PC-3 (cell line): Measurements from ENCODE around the gene BAHD1. TPM values are rescaled to one million over a fixed set of nuclear protein-coding genes. Genes with fewer than 3 reads are reported as not detected.

Experiments
- ATAC-seq: fragments of 200-7000 bp; cut with Tn5 transposase; 2 replicates; pipeline ENCODE4 v1.9.1; 2020; ENCODE audit warnings: mild to moderate bottlenecking, moderate library complexity
- BruUV-seq: library from RNA; stranded (reverse); fragments of 400-500 nt; replicated peaks from 2 replicates; lab custom pipeline; 2021; lab: Mats Ljungman, UMichigan
- CTCF ChIA-PET: fragments of 300-600 bp; sonication (Branson Sonifier 250); formaldehyde crosslinking; loops from one replicate; lab custom pipeline; 2022; ENCODE audit warnings: antibody characterized with exemption; lab: Charles Lee
- POLR2A ChIA-PET: fragments of 300-600 bp; sonication (Branson Sonifier 250); formaldehyde crosslinking; loops from one replicate; lab custom pipeline; 2022; ENCODE audit warnings: antibody characterized with exemption; ENCODE audit not compliant: unreplicated experiment; lab: Charles Lee
- DNase-seq: peaks from one replicate; pipeline ENCODE4 v3.0.0-alpha.2; 2015
- H2AFZ ChIP-seq: fragments of 300-600 bp; sonication (generic); 2 replicates; pipeline ENCODE4 v1.6.0; 2016; ENCODE audit warnings: antibody characterized with exemption, low read length
- H3F3A ChIP-seq: fragments of 300-600 bp; sonication (generic); one replicate; pipeline ENCODE4 v1.6.0; 2017; ENCODE audit warnings: antibody characterized with exemption, low read length, control low read depth, mild to moderate bottlenecking; ENCODE audit not compliant: unreplicated experiment
- H3K27ac ChIP-seq: fragments of 300-600 bp; sonication (generic); 2 replicates; pipeline ENCODE4 v1.5.1; 2016; ENCODE audit warnings: mild to moderate bottlenecking, low read length
- H3K27me3 ChIP-seq: fragments of 300-600 bp; sonication (generic); 2 replicates; pipeline ENCODE4 v1.6.1; 2016; ENCODE audit warnings: low read length, mixed read lengths
- H3K36me3 ChIP-seq: fragments of 300-600 bp; sonication (generic); 2 replicates; pipeline ENCODE4 v1.6.1; 2016; ENCODE audit warnings: low read depth, mixed run types, low read length, mixed read lengths
- H3K4me1 ChIP-seq: fragments of 300-600 bp; sonication (generic); 2 replicates; pipeline ENCODE4 v1.5.1; 2016; ENCODE audit warnings: low read length; ENCODE audit not compliant: insufficient read depth
- H3K4me2 ChIP-seq: fragments of 300-600 bp; sonication (generic); 2 replicates; pipeline ENCODE4 v1.6.0; 2016; ENCODE audit warnings: low read length
- H3K4me3 ChIP-seq: fragments of 300-600 bp; sonication (generic); 2 replicates; pipeline ENCODE4 v1.5.1; 2016; ENCODE audit warnings: mild to moderate bottlenecking, low read length, mixed read lengths
- H3K79me2 ChIP-seq: fragments of 300-600 bp; sonication (generic); 2 replicates; pipeline ENCODE4 v1.6.1; 2017; ENCODE audit warnings: low read length, mixed read lengths
- H3K9ac ChIP-seq: fragments of 300-600 bp; sonication (generic); 2 replicates; pipeline ENCODE4 v1.6.0; 2016; ENCODE audit warnings: mild to moderate bottlenecking, low read length
- H3K9me2 ChIP-seq: fragments of 300-600 bp; sonication (generic); replicated peaks from 2 replicates; pipeline ENCODE4 v1.6.1; 2016; ENCODE audit warnings: mixed run types, low read length, mixed read lengths
- H3K9me3 ChIP-seq: fragments of 300-600 bp; sonication (generic); 2 replicates; pipeline ENCODE4 v1.6.1; 2016; ENCODE audit warnings: low read length, mixed read lengths
- H4K20me1 ChIP-seq: fragments of 300-600 bp; sonication (generic); 2 replicates; pipeline ENCODE4 v1.6.1; 2016; ENCODE audit warnings: low read length, mixed read lengths
- EZH2 ChIP-seq: fragments of 300-600 bp; sonication (generic); IDR thresholded peaks from one replicate; pipeline ENCODE4 v1.6.1; 2017; ENCODE audit warnings: antibody characterized with exemption, mild to moderate bottlenecking, low read length; ENCODE audit not compliant: unreplicated experiment
- EZH2phosphoT487 ChIP-seq: fragments of 300-600 bp; sonication (generic); IDR thresholded peaks from 2 replicates; pipeline ENCODE4 v1.6.1; 2018; ENCODE audit warnings: mild to moderate bottlenecking, antibody characterized with exemption, low read length, borderline replicate concordance
- intact Hi-C: fragments of 100-400 bp; cut with micrococcal nuclease; formaldehyde crosslinking; loops from 2 replicates; pipeline ENCODE4 v1.9.0; 2023
- total RNA-seq: library from RNA; depleted of rRNA; stranded (reverse); fragments of >200 nt; gene quantifications from 2 replicates; pipeline ENCODE4 v1.2.3, GENCODE V29; 2014
- TF ChIP-seq, protein P1 (sequence below): fragments of 300-600 bp; sonication (generic); conservative IDR thresholded peaks from 2 replicates; pipeline ENCODE4 v1.5.1; 2017; ENCODE audit warnings: antibody characterized with exemption, low read depth, mild to moderate bottlenecking, low read length

BAHD1 gene
- total RNA-seq, 1 experiment from 2014 or later: 18.8 TPM

DNA sequence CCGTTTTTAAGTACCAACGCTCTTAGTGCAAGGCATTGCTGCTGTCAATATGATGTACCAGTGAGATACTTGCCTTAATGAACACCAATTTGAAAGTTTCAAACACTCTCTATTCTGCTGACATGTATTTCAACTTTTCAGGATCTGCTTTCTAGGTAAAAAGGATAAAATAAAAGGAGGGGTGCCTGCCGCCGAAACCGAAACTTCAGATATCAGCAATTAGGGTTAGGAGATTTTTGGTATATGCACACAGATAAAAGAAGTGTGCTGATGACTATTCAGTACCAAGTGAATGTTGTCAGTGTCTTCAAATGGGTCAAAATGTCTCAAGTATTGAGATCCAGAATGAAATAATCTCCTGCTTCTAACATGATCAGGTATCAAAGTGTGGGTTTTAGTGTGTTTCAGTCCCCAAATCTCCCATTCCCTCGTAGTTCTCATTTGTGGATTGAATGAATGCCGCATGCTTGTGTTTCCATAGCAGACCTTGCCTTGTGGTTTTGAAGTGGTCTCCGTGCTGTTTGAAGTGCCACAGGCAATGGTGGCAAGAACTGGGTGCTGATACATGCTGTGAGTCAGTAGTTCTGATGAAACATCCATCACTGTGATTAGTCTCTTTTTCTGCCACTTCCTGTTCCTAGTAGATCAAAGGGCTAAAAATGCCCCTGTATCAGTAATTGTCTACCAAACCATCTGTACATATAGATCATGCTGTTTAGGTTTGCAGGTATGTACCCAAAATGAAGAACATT is 52.5 kb downstream of the BAHD1 start:
- peaks cover 18% of the 10 kb centered on the region for H3K4me1 ChIP-seq
- CTCF ChIA-PET: no interaction called here
- no peaks in the 10 kb centered on the region for H4K20me1 ChIP-seq
- POLR2A ChIA-PET: no interaction called here
- no peak overlapping the region for H2AFZ ChIP-seq
- H3K4me3 ChIP-seq: no peak overlapping the region
- DNase-seq (peak; percentile 45), ATAC-seq (no peak)
- intact Hi-C loops: no loop called here
- no peaks in the 10 kb centered on the region for H3F3A ChIP-seq
- H3K27ac ChIP-seq: no peak overlapping the region
- no peak for TF ChIP-seq EZH2phosphoT487
- TF ChIP-seq, protein P1, sequence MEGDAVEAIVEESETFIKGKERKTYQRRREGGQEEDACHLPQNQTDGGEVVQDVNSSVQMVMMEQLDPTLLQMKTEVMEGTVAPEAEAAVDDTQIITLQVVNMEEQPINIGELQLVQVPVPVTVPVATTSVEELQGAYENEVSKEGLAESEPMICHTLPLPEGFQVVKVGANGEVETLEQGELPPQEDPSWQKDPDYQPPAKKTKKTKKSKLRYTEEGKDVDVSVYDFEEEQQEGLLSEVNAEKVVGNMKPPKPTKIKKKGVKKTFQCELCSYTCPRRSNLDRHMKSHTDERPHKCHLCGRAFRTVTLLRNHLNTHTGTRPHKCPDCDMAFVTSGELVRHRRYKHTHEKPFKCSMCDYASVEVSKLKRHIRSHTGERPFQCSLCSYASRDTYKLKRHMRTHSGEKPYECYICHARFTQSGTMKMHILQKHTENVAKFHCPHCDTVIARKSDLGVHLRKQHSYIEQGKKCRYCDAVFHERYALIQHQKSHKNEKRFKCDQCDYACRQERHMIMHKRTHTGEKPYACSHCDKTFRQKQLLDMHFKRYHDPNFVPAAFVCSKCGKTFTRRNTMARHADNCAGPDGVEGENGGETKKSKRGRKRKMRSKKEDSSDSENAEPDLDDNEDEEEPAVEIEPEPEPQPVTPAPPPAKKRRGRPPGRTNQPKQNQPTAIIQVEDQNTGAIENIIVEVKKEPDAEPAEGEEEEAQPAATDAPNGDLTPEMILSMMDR: no peak
- TF ChIP-seq EZH2: no peak
- H3K36me3 ChIP-seq: no peaks in the 10 kb centered on the region
- no peak overlapping the region for H3K9ac ChIP-seq
- 0 out of 2 replicates have a peak overlapping the region, but pooled peaks have one; percentile 1 for H3K4me2 ChIP-seq
- no peaks in the 10 kb centered on the region for H3K79me2 ChIP-seq
- no peaks in the 10 kb centered on the region for H3K9me2 ChIP-seq
- no peaks in the 10 kb centered on the region for H3K9me3 ChIP-seq
- H3K27me3 ChIP-seq: no peaks in the 10 kb centered on the region
- BruUV-seq: no TSS peak

DNA sequence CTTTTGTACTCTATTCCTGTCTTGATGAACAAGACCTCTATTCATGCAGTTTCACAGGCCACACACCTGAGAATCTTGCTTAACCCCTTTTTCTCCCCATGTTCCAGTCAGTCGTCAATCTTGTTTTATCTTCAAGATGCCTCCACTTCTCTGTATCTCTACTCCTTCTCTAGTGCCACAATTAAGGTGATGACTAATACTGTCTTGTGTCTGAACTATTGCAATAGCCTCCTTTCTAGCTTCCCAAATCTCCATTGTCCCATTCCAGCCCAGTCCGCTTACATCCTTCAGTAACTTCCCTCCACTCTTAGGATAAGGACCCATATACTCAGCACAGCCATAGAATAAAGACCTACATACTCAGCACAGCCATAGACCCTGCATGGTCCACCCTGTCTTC is 54.8 kb downstream of the BAHD1 start:
- no TSS peak for BruUV-seq
- Histone ChIP-seq H3F3A (no peaks in the 10 kb centered on the region), H4K20me1 (no peaks in the 10 kb centered on the region), H3K27me3 (no peaks in the 10 kb centered on the region), H3K9me2 (no peaks in the 10 kb centered on the region), H2AFZ (no peak overlapping the region), H3K4me1 (peaks cover 37% of the 10 kb centered on the region), H3K79me2 (no peaks in the 10 kb centered on the region), H3K36me3 (no peaks in the 10 kb centered on the region), H3K9ac (no peak overlapping the region), H3K4me3 (no peak overlapping the region), H3K4me2 (no peak overlapping the region), H3K9me3 (no peaks in the 10 kb centered on the region), H3K27ac (no peak overlapping the region)
- ChIA-PET CTCF (no interaction called here), POLR2A (no interaction called here)
- TF ChIP-seq, protein P1: no peak
- TF ChIP-seq EZH2phosphoT487: no peak
- no peak for ATAC-seq
- intact Hi-C loops: no loop called here
- DNase-seq: no peak

DNA sequence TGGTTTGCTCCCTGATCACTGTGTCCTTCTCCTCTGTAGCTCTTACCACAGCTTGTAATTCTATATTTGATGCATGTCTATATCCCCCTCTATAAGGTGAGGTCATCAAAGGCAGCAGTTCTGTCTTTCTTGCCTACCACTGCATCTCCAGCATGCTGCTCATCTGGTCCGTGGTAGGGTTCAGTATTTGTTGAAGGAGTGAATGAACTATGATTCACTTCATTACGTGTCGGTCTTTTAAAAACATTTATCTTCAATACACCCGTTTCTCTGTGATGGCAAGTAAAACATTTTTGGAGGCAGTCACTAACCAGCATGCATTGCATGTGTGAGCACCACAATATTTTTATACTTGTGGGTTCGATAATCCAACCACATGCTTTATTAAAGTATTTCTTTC is 57.7 kb downstream of the BAHD1 start:
- CTCF ChIA-PET: no interaction called here
- DNase-seq (peak; percentile 91), ATAC-seq (peak; percentile 85)

More for the DNA sequence above, 57.7 kb downstream of the BAHD1 start:
- no peaks in the 10 kb centered on the region for H3K9me3 ChIP-seq
- intact Hi-C loops: no loop called here
- H3K27ac ChIP-seq: peak overlapping the region; percentile 36
- no peaks in the 10 kb centered on the region for H3K27me3 ChIP-seq
- no peak overlapping the region for H2AFZ ChIP-seq
- H3K36me3 ChIP-seq: no peaks in the 10 kb centered on the region
- no peaks in the 10 kb centered on the region for H3K9me2 ChIP-seq
- no peak overlapping the region; the same call in 1 of the 2 replicates for H3K4me3 ChIP-seq
- peaks cover 43% of the 10 kb centered on the region for H3K4me1 ChIP-seq
- H3F3A ChIP-seq: peaks cover 7% of the 10 kb centered on the region
- no peaks in the 10 kb centered on the region for H3K79me2 ChIP-seq
- no peaks in the 10 kb centered on the region for H4K20me1 ChIP-seq
- peak overlapping the region; percentile 49 for H3K4me2 ChIP-seq
- TF ChIP-seq, protein P1: no peak
- TF ChIP-seq EZH2: no peak
- no peak for TF ChIP-seq EZH2phosphoT487
- H3K9ac ChIP-seq: no peak overlapping the region
- POLR2A ChIA-PET: interaction anchor here (0.5 kb wide), 2 partner anchors 120 to 443 kb away, joined by 3 to 4 read pairs; no protein-coding TSS in a partner anchor
- no TSS peak for BruUV-seq
